GM06990 (cell line): ENCODE data around the gene TGM2.

Experiments used
- DNase-seq: peaks from one replicate; pipeline ENCODE4 v3.0.0-alpha.2; 2011; ENCODE audit not compliant: insufficient read length; ENCODE audit errors: extremely low read depth
- H3K27me3 ChIP-seq: replicated peaks from 2 replicates; pipeline ENCODE4 v1.6.0; 2011; ENCODE audit warnings: low read length; ENCODE audit not compliant: control insufficient read depth, insufficient read depth
- H3K36me3 ChIP-seq: 2 replicates; pipeline ENCODE4 v1.5.1; 2011; ENCODE audit warnings: low read length; ENCODE audit not compliant: control insufficient read depth, insufficient read depth
- H3K4me3 ChIP-seq: replicated peaks from 2 replicates; pipeline ENCODE4 v1.5.1; 2011; ENCODE audit warnings: low read depth, mild to moderate bottlenecking, control low read depth, low read length
- TF ChIP-seq, protein P1 (sequence below): IDR thresholded peaks from 2 replicates; pipeline ENCODE4 v1.5.1; 2011; ENCODE audit warnings: low read length, control low read depth, mild to moderate bottlenecking, inconsistent platforms; ENCODE audit not compliant: insufficient read depth, poor library complexity, severe bottlenecking

Gene TGM2

GRCh38 chr20:38151455-38151854 is 13.6 kb downstream of the TGM2 start:
- TF ChIP-seq, protein P1, sequence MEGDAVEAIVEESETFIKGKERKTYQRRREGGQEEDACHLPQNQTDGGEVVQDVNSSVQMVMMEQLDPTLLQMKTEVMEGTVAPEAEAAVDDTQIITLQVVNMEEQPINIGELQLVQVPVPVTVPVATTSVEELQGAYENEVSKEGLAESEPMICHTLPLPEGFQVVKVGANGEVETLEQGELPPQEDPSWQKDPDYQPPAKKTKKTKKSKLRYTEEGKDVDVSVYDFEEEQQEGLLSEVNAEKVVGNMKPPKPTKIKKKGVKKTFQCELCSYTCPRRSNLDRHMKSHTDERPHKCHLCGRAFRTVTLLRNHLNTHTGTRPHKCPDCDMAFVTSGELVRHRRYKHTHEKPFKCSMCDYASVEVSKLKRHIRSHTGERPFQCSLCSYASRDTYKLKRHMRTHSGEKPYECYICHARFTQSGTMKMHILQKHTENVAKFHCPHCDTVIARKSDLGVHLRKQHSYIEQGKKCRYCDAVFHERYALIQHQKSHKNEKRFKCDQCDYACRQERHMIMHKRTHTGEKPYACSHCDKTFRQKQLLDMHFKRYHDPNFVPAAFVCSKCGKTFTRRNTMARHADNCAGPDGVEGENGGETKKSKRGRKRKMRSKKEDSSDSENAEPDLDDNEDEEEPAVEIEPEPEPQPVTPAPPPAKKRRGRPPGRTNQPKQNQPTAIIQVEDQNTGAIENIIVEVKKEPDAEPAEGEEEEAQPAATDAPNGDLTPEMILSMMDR = no peak
- no peaks in the 10 kb centered on the region for H3K36me3 ChIP-seq
- no peaks in the 10 kb centered on the region for H3K27me3 ChIP-seq
- no peak overlapping the region for H3K4me3 ChIP-seq
- DNase-seq = no peak

DNA sequence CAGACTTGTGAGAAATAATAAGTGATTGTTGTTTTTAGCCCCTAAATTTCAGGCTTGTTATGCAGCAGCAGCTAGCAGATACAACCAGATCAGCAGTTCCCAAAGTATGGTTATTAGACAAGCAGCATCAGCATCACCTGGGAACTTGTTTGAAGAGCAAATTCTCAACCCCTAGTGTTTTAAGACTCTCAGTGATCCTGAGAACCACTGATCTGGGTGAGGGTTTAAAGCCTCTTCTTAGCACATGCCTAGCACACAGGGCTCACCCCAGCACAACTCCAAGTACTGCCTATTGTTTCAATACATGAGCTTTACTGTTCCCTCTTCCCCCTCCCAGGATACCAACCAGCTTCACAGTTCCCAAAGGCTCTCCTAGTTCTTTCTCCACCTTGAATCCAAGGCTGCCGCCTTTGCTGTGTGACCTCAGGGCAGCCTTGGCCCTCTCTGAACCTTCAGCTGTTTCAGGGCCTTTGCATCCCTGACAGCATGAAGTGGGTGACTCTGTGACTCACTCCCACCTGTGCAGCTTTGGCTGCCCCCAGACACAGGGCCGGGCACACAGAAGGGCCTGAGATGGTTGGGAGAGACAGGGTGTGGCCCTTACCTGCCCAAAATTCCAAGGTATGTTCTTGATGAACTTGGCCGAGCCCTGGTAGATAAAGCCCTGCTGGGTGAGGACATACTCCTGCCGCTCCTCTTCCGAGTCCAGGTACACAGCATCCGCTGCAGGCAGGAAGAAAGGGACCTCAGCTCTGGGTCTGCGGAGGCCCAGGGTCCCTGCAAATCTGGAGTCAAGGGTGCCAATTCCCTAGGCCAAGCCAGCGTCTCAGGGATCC is 14.5 kb downstream of the TGM2 start:
- H3K36me3 ChIP-seq = no peaks in the 10 kb centered on the region
- TF ChIP-seq, protein P1 = no peak
- DNase-seq = no peak

GRCh38 chr20:38148328-38149102 is 16.6 kb downstream of the TGM2 start:
- no peak overlapping the region for H3K4me3 ChIP-seq
- H3K27me3 ChIP-seq = no peaks in the 10 kb centered on the region
- TF ChIP-seq, protein P1 = no peak
- H3K36me3 ChIP-seq = no peaks in the 10 kb centered on the region
- DNase-seq = no peak

More for the DNA sequence above, 14.5 kb downstream of the TGM2 start:
- no peak overlapping the region for H3K4me3 ChIP-seq
- no peaks in the 10 kb centered on the region for H3K27me3 ChIP-seq

- no peaks in the 10 kb centered on the region for H3K36me3 ChIP-seq
- DNase-seq = no peak
These were observed 17.3 kb downstream of the TGM2 start for GRCh38 chr20:38147751-38148150.

GRCh38 chr20:38147163-38147562 is 17.9 kb downstream of the TGM2 start:
- DNase-seq = no peak
- TF ChIP-seq, protein P1 = no peak
- H3K27me3 ChIP-seq = no peaks in the 10 kb centered on the region
- no peak overlapping the region for H3K4me3 ChIP-seq
- no peaks in the 10 kb centered on the region for H3K36me3 ChIP-seq

More at GRCh38 chr20:38147751-38148150, 17.3 kb downstream of the TGM2 start:
- no peak overlapping the region for H3K4me3 ChIP-seq
- TF ChIP-seq, protein P1 = no peak
- H3K27me3 ChIP-seq = no peaks in the 10 kb centered on the region
